Common myeloid progenitor, CD34-positive (primary cell): ENCODE results near the gene HBB.

ENCODE experiments used
- CTCF ChIA-PET: fragments of 350-600 bp; sonication (Branson Sonifier 250); formaldehyde crosslinking; loops from one replicate; lab custom pipeline; 2021; ENCODE audit warnings: antibody characterized with exemption; lab: Charles Lee
- POLR2A ChIA-PET: fragments of 350-600 bp; sonication (Branson Sonifier 250); formaldehyde crosslinking; loops from one replicate; lab custom pipeline; 2021; ENCODE audit warnings: antibody characterized with exemption; lab: Charles Lee
- DNase-seq, 3 donors: peaks; one replicate each; pipeline versions ENCODE4 v3.0.0 to v3.0.0-alpha.2; 2013
- H3K27ac ChIP-seq, 2 experiments: 1 replicate in 1 of 2; 2 replicates in 1 of 2; pipeline ENCODE4 v1.7.0; 2013; ENCODE audit warnings: inconsistent platforms in 2 of 2, low read length in 2 of 2, mild to moderate bottlenecking in 2 of 2, low read depth in 1 of 2, moderate library complexity in 1 of 2; ENCODE audit not compliant: severe bottlenecking in 2 of 2, insufficient read depth in 1 of 2, poor library complexity in 1 of 2
- H3K27me3 ChIP-seq, 5 experiments: replicated peaks in 2 of 5; 1 replicate in 3 of 5; 2 replicates in 2 of 5; pipeline versions ENCODE4 v1.6.1 to v1.7.0; 2013; ENCODE audit warnings: low read length in 4 of 5, mild to moderate bottlenecking in 2 of 5, moderate library complexity in 2 of 5, inconsistent platforms in 1 of 5; ENCODE audit not compliant: insufficient read depth in 5 of 5, control insufficient read depth in 4 of 5
- H3K36me3 ChIP-seq, 4 experiments: 1 replicate in 2 of 4; 2 replicates in 2 of 4; pipeline versions ENCODE4 v1.6.1 to v1.7.0; 2013; ENCODE audit warnings: low read length in 3 of 4, control low read depth in 1 of 4, mild to moderate bottlenecking in 1 of 4; ENCODE audit not compliant: control insufficient read depth in 4 of 4, insufficient read depth in 4 of 4
- H3K4me1 ChIP-seq, 4 experiments: 1 replicate in 3 of 4; 2 replicates in 1 of 4; pipeline versions ENCODE4 v1.6.1 to v1.7.1; 2013; ENCODE audit warnings: low read length in 3 of 4, mild to moderate bottlenecking in 3 of 4, control low read depth in 1 of 4, inconsistent platforms in 1 of 4, moderate library complexity in 1 of 4; ENCODE audit not compliant: control insufficient read depth in 4 of 4, insufficient read depth in 4 of 4; ENCODE audit errors: control extremely low read depth in 1 of 4
- H3K4me3 ChIP-seq, 7 experiments: 1 replicate in 4 of 7; 2 replicates in 3 of 7; pipeline versions ENCODE4 v1.5.1 to v1.7.0; 2013; ENCODE audit warnings: mild to moderate bottlenecking in 7 of 7, low read length in 6 of 7, moderate library complexity in 6 of 7, inconsistent platforms in 2 of 7, low read depth in 2 of 7, control low read depth in 1 of 7; ENCODE audit not compliant: insufficient read depth in 4 of 7, control insufficient read depth in 1 of 7; ENCODE audit errors: extremely low read depth in 1 of 7
- H3K9me3 ChIP-seq, 5 experiments: 1 replicate in 4 of 5; 2 replicates in 1 of 5; pipeline versions ENCODE4 v1.6.1 to v1.7.1; 2013; ENCODE audit warnings: low read length in 4 of 5, mild to moderate bottlenecking in 2 of 5, inconsistent platforms in 1 of 5, low read depth in 1 of 5, moderate library complexity in 1 of 5; ENCODE audit not compliant: control insufficient read depth in 4 of 5, insufficient read depth in 2 of 5; ENCODE audit errors: control extremely low read depth in 1 of 5
- WGBS: methylation state at CpG from one replicate; pipeline ENCODE4 v1.1.5; 2013; ENCODE audit not compliant: insufficient coverage; 5-methylcytosine and 5-hydroxymethylcytosine counted together

Gene HBB

GRCh38 chr11:5241458-5241857 is 14.6 kb upstream of the HBB start:
- Histone ChIP-seq H3K4me3 (no peak overlapping the region), H3K27me3 (no peaks in the 10 kb centered on the region), H3K36me3 (no peaks in the 10 kb centered on the region), H3K4me1 (peaks cover 2 to 13% (median 5%) of the 10 kb centered on the region in 4 experiments), H3K9me3 (no peaks in the 10 kb centered on the region), H3K27ac (no peak overlapping the region)
- ChIA-PET POLR2A (no interaction called here), CTCF (interaction anchor here (1.4 kb wide), 1 partner anchor 16 kb away, joined by 3 read pairs; no protein-coding TSS in a partner anchor)
- WGBS, result 67% methylated on average over 2 of the region's 3 CpGs
- DNase-seq, result no peak

GRCh38 chr11:5240458-5240857 is 13.6 kb upstream of the HBB start:
- POLR2A ChIA-PET, result interaction anchor here (0.6 kb wide), 1 partner anchor 50 kb away, joined by 3 read pairs; no protein-coding TSS in a partner anchor
- no peak for DNase-seq

DNA sequence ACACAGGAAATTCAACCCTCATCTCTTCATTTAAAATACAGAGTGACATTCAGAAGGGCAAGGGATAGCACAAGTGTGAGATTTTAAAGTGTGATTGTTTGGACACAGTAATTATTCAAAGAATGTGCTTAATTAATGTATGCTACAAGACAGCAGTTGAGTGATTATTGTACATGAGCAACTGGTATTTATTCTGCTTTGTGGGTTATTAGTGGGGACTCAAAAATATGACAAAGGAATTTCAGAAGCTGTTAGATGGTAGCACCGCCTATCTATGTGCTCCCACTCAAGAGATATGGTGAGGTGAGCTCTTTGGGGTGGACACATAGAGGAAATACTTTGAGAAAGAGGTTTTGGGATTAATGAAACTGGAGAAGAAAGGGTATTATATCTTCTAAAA is 13.2 kb upstream of the HBB start:
- H3K4me1 ChIP-seq, result peaks cover 3 to 14% (median 8%) of the 10 kb centered on the region in 4 experiments
- H3K4me3 ChIP-seq, result no peak overlapping the region
- no peaks in the 10 kb centered on the region for H3K9me3 ChIP-seq
- no peak for DNase-seq
- ChIA-PET POLR2A (interaction anchor here (0.6 kb wide), 1 partner anchor 50 kb away, joined by 3 read pairs; no protein-coding TSS in a partner anchor), CTCF (no interaction called here)
- H3K27me3 ChIP-seq, result no peaks in the 10 kb centered on the region
- 100% methylated on average over 1 of the region's 1 CpG for WGBS
- no peak overlapping the region for H3K27ac ChIP-seq
- no peaks in the 10 kb centered on the region for H3K36me3 ChIP-seq

More at GRCh38 chr11:5240458-5240857, 13.6 kb upstream of the HBB start:
- no peak overlapping the region for H3K4me3 ChIP-seq
- H3K4me1 ChIP-seq, result peaks cover 2 to 14% (median 5%) of the 10 kb centered on the region in 4 experiments
- H3K9me3 ChIP-seq, result no peaks in the 10 kb centered on the region
- WGBS, result 100% methylated on average over 1 of the region's 2 CpGs
- no peaks in the 10 kb centered on the region for H3K36me3 ChIP-seq
- H3K27me3 ChIP-seq, result no peaks in the 10 kb centered on the region
- no peak overlapping the region for H3K27ac ChIP-seq
- CTCF ChIA-PET, result interaction anchor here (1.4 kb wide), 1 partner anchor 15 kb away, joined by 3 read pairs; no protein-coding TSS in a partner anchor

DNA sequence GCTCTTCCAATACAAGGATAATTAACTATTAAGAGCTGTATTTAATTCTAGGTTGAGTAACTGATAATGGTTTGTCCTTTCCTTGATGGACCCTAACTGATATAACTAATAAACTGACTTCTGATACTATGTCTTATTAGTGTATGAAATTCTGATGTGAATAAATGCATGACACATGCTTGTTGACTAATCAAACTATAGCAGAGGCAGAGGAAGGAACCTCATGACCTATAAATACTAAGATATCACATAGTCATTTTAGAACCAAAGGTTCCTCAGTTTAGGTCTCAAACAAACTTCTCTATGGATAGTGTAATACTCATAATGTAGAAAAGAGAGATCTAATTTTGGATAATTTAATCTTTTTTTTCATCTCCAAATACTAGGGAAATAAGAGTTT is 12.2 kb upstream of the HBB start:
- Histone ChIP-seq H3K27ac (no peak overlapping the region), H3K36me3 (no peaks in the 10 kb centered on the region), H3K4me1 (peaks cover 5 to 19% (median 15%) of the 10 kb centered on the region in 4 experiments), H3K27me3 (no peaks in the 10 kb centered on the region), H3K4me3 (no peak overlapping the region), H3K9me3 (no peaks in the 10 kb centered on the region)
- ChIA-PET CTCF (no interaction called here), POLR2A (no interaction called here)
- DNase-seq, result no peak

DNA sequence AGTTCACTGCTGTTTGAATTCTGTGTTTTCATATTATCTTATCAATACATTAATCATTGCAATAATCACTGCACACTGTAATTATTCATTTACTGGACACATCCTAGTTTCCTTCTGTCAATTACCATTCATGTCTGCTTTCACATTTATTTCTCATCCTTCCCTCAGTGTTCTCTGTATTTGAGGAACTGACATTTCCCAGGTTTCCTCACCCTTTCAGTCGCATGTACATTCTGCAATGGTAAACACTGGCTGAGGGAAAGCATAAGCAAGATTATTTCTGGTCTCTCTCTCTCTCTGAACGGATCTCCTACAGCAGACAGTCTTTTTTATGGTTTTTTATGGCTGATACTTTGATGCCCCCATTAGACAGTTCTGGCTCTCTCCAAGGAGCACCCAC is 11.6 kb upstream of the HBB start:
- ChIA-PET CTCF (interaction anchor here (0.9 kb wide), 1 partner anchor 13 kb away, joined by 3 read pairs; no protein-coding TSS in a partner anchor), POLR2A (no interaction called here)
- no CpG with 5 or more reads among the region's 2 CpGs for WGBS
- peaks cover 9 to 24% (median 20%) of the 10 kb centered on the region in 4 experiments for H3K4me1 ChIP-seq
- H3K27me3 ChIP-seq, result no peaks in the 10 kb centered on the region
- H3K27ac ChIP-seq, result no peak overlapping the region
- no peak for DNase-seq
- no peaks in the 10 kb centered on the region for H3K9me3 ChIP-seq
- no peak overlapping the region for H3K4me3 ChIP-seq
- H3K36me3 ChIP-seq, result no peaks in the 10 kb centered on the region

- ChIA-PET CTCF (no interaction called here), POLR2A (no interaction called here)
- peaks cover 9 to 28% (median 22%) of the 10 kb centered on the region in 4 experiments for H3K4me1 ChIP-seq
- H3K27me3 ChIP-seq, result no peaks in the 10 kb centered on the region
- H3K4me3 ChIP-seq, result no peak overlapping the region
- no peak for DNase-seq
- 89% methylated on average over 1 of the region's 2 CpGs for WGBS
- H3K36me3 ChIP-seq, result no peaks in the 10 kb centered on the region
- no peaks in the 10 kb centered on the region for H3K9me3 ChIP-seq
- H3K27ac ChIP-seq, result no peak overlapping the region
These were observed 10.5 kb upstream of the HBB start for GRCh38 chr11:5237420-5237819.

DNA sequence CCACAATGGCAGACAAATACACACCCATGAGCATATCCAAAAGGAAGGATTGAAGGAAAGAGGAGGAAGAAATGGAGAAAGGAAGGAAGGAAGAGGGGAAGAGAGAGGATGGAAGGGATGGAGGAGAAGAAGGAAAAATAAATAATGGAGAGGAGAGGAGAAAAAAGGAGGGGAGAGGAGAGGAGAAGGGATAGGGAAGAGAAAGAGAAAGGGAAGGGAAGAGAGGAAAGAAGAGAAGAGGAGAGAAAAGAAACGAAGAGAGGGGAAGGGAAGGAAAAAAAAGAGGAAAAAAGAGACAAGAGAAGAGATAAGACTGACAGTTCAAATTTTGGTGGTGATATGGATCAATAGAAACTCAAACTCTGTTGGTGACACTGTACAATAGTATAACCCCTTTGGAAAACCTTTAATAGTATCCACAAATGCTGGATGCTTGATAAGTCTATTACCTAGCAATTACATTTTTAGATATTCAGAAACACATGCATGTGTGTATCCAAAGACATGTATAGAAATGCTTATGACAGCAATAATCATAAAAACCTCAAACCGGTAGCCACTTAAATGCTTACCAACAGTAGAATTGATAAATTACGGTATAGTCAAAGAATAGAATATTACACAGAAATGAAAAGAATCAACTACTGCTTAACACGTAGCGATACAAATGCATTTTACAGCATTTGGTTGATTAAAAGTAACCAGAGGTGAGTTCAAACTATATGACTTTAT is 8.7 kb upstream of the HBB start:
- ChIA-PET CTCF (no interaction called here), POLR2A (no interaction called here)
- Histone ChIP-seq H3K27ac (no peak overlapping the region), H3K36me3 (no peaks in the 10 kb centered on the region), H3K4me1 (peaks cover 9 to 28% (median 20%) of the 10 kb centered on the region in 4 experiments), H3K9me3 (no peaks in the 10 kb centered on the region), H3K27me3 (no peaks in the 10 kb centered on the region), H3K4me3 (no peak overlapping the region)
- DNase-seq, result no peak
- 69% methylated on average over 1 of the region's 5 CpGs for WGBS
